NCI-H748 treated with DMSO at 0.1 percent for 48 hours (cell line): ENCODE data around the gene SNAPC1.
A peak's percentile ranks its signal among the peaks of the same experiment; 100 is the strongest.
"Not testable (repeated sequence)": the region's sequence is repeated elsewhere in the genome, so short reads cannot be mapped to it uniquely, and the experiment has no call there.

Experiments
- DNase-seq: peaks from one replicate; lab custom pipeline; 2025; lab: John Stamatoyannopoulos, UW

The SNAPC1 gene, protein sequence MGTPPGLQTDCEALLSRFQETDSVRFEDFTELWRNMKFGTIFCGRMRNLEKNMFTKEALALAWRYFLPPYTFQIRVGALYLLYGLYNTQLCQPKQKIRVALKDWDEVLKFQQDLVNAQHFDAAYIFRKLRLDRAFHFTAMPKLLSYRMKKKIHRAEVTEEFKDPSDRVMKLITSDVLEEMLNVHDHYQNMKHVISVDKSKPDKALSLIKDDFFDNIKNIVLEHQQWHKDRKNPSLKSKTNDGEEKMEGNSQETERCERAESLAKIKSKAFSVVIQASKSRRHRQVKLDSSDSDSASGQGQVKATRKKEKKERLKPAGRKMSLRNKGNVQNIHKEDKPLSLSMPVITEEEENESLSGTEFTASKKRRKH

DNA sequence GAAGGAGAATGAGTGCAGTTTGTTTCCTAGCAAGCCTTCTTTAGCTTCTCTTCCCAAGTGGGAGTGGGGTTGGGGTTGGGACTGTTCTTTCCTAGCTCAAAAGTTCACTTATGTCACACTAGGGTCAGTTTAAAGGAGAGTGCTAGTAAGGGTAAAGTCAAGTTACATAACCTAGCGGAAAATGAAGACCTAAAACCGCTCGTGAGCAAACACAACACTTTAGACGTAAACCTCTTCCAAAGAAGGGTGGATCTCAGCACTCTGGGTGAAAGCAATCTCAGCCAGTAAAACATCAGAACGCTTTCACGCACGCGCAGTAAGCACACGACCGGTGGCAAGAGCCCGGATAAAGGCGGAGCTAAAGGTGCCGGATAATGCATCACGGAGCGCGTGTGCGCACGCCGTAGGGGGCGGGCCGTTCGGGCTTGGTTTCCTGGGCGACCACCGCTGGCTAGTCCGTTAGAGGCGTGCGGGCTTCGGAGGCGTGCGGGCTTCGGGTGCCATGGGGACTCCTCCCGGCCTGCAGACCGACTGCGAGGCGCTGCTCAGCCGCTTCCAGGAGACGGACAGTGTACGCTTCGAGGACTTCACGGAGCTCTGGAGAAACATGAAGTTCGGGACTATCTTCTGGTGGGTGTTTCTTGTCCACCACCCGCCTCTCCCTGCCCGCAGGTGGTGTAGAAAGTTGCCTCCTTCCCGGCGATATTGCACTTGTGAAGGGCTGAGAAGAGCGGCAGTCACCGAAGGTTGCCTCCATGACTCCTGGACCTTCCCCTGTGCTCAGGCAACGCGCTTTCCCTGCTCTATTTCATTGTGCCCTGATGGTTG is at the start of gene SNAPC1:
Gene SNAPC1 (plus strand): TSS at position 462 of the 828 bp plus-strand sequence. CDS start 41 bp downstream, at position 503.
- DNase-seq = peak; percentile 98

DNA sequence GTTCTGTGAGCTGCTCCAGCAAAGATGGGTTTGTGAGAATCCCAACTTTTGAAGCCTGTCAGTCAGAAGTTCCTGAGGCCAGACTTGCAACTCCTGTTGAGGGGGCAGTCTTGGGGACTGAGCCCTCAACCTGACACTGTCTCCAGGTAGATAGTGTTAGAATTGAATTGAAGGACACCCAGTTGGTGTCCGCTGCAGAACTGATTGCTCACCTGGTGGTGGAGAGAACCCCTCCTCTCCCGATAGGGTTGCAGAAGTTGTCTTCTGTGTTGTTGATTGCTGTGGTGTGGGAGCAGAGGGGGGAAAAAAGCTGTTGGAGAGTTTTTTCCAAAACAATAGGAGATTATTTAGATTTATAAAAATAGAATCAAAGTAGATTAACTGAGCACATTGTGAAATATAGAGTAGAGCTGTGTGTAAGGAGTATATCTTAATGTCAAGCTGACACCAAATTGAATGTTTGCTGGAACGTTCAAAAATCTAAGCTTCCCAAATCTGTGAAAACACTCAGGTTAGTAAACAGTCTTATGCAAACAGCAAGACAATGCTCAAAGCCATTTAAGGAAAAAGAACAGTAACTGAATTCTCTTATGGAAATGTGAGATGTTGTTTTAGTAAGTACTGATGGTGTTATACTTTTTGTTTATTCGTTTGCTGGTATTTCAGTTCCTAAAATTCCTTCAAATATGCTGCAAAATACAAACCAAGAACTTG is 48.3 kb upstream of the SNAPC1 start:
- no peak for DNase-seq

DNA sequence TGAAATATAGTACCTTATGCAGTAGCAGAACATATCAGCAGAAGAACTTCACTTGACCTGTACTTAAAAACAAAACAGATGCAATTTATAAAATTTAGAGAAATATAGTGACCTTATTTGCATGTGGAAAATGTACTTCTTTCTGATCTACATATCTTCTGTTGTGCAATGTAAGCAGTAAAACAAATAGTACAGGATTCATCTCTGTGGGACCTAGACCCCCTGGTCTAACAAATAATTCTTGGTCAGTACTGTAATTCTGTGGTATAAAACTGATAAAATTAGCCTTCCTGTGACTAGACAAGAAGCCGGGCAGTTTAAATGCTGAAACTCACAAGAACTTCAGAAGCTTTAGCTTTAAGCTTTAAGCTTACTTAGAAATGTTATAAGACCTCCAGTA is 45.3 kb upstream of the SNAPC1 start:
- no peak for DNase-seq

DNA sequence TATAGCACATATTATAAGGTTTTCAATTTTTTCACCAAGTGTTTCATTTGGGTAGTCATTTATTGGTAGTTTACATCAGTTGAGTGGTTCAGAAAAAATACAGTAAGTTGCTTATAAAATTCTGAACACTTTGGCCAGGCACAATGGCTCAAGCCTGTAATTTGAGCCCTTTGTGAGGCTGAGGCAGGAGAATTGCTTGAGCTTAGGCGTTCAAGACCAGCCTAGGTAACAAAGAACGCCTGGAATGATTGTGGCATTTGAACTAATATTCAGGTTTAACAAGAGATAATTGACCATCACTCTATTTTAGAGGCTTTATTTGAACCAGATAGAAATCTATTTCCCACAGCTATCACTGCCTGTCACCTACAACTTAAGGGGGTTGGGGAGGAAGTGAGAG is 44.2 kb upstream of the SNAPC1 start:
- DNase-seq = no peak

DNA sequence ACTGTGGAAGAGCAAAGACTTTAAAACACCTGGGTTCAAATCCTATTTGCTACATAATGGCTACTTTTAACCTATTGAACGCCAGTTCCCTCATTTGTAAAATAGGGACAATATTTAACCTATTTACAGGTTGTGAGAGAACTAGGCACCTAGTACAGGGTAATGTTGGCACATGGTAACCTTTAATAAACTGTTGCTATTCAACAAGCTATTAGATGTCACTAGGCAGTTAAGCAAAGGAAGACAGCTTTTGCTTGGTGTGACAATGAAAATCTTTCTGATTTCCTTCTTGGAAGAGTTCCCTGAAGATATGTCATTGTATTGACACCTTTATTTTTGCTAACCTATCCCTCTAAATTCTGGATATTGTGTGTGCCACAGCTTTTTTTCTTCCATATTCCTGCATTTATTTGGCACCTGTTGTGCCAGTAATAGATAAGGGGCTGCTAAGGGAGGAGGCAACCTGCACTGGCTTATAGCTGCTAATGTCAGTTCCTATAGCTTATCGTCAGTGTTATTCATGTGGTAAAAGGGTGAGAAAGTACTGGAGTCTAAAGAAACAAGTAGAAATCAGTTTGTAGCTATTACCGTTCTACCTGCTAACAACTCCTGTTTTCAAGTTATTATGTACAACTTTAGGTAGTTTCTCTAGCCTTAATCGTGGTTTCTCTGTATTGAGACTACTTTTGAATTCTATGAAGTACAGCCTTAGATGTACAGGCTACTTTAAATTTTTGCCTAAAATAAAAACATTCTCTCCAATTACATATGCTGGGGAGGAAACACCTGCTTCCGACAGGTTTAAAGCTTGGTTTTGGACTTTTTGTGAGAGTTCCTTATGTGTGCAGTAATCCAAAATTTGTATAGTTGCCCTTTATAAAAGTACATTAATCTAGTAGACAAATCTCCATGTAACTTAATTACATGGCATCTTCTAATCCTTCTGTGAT is 42.6 kb upstream of the SNAPC1 start:
- DNase-seq = no peak

DNA sequence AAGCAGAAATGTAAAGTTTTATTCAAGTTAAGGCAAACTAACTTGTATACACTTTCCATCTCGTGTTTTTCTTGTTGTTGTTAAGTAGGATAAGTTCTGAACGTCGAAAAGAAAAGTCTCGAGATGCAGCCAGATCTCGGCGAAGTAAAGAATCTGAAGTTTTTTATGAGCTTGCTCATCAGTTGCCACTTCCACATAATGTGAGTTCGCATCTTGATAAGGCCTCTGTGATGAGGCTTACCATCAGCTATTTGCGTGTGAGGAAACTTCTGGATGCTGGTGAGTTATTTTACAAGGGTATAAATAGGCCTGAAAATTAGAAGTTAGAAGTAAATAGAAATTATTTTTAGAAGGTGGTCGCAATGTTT is 41.9 kb upstream of the SNAPC1 start:
- no peak for DNase-seq

DNA sequence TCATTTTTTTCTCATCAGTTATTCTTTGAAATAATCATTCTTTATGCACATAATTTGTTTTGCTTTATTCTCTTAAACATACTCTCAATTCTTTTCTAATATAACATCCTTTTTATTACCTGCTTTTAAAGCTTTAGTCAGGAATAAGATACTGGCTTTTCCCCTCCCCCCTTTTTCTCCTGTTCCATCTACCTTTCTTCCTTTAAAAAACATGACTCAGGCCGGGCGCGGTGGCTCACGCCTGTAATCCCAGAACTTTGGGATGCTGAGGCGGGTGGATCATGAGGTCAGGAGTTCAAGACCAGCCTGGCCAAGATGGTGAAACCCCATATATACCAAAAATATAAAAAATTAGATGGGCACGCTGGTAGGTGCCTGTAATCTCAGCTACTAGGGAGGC is 41.5 kb upstream of the SNAPC1 start:
- DNase-seq = no peak

DNA sequence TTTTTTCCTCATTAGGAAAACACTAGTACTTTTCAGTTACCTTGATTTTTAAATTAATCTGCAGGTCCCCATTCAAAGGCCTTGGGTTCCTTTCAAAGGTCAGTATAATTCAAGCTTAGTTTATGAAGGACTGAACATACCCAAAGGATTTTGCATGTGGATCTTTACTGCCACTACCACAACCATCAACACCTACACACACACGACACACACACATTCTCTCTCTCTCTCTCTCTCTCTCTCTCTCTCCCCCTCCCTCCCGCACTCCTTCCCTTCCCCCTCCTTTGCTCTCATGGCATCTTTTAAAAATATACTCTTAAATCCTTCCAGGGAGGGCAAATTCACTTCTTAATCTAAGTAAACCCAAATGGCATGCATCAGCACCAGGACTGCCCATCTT is 38.1 kb upstream of the SNAPC1 start:
- no peak for DNase-seq

DNA sequence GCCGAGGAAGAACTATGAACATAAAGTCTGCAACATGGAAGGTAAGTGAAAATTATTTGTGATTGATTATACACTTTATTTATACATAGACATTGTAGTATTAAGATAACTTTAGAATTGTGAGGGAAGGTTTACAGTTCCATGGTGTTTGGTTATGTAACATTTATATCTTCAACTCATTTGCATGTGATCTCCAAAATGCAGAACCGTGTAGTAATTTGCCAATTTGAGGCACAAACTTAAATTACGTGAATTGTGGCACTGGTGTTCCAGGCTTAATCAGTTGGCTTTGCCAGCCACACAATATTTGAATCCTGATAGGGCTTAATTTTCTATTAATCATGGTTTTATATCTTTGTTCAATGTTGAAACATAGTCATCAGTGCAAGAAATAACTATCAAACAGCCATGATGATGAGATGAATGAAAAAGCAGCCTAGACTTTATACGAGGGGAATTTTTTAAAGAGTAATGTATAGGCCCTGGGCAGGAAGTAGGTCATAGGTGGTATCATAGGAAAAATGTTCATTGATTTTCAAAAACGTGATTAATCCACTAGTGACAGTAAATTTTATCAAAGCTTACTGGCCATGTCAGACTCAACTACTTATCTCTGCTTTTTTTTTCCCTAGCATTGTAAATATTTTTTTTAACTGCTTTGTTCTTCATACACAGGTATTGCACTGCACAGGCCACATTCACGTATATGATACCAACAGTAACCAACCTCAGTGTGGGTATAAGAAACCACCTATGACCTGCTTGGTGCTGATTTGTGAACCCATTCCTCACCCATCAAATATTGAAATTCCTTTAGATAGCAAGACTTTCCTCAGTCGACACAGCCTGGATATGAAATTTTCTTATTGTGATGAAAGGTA is 35.2 kb upstream of the SNAPC1 start:
- no peak for DNase-seq

DNA sequence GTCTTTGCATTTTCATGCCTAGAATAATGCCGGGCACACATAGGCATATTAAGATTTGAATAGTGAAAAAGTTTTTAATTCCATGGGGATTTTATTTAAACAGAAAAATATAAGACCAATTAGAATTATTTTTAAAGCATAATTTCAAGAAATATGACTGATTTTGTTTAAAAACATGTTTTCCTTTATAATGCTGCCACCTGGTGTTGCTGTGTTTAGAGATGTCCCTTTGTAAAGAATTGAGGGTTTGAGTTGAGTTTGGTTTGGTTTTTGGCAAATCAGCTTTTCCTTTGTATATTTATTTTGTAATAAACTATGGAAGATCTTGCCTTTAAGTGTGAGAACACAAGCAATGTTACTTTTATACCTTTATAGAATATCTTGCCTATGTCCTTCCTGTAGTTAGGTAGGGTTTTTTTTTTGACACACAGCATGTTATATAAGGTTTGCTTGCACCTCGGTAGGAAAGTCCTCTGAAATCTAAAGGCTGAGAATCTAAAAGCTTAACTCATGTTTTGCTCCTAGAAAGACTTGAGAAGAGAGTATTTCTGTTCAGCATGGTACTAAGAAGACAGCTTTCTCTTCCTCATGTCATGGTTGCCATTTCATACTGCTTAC is 31.4 kb upstream of the SNAPC1 start:
- no peak for DNase-seq

DNA sequence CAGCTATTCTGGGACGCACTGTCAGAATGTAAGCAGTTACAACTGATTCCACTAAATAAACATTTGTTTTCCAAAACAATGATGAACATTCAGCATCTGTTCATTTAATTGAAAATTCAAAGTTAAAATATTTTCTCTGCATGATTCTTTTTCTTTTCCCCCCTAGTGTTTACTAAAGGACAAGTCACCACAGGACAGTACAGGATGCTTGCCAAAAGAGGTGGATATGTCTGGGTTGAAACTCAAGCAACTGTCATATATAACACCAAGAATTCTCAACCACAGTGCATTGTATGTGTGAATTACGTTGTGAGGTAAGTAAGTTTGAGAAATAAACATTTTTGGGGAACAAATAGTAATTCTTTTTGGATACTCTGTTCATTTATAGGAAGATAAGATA is 28.2 kb upstream of the SNAPC1 start:
- no peak for DNase-seq

DNA sequence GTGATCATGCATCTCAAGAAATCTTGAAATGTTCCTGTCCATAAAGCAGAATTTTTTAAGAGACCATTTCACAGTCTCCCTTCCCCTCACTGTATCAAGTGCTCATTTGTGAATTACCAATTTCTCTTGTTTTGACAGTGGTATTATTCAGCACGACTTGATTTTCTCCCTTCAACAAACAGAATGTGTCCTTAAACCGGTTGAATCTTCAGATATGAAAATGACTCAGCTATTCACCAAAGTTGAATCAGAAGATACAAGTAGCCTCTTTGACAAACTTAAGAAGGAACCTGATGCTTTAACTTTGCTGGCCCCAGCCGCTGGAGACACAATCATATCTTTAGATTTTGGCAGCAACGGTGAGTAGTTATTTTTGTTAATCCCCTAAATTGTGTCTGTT is 25.5 kb upstream of the SNAPC1 start:
- DNase-seq = no peak

DNA sequence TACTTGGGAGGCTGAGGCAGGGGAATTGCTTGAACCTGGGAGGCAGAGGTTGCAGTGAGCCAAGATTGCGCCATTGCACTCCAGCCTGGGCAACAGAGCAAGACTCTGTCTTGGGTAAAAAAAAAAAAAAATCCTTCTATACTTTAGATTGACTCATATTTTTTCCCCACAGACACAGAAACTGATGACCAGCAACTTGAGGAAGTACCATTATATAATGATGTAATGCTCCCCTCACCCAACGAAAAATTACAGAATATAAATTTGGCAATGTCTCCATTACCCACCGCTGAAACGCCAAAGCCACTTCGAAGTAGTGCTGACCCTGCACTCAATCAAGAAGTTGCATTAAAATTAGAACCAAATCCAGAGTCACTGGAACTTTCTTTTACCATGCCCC is 24.3 kb upstream of the SNAPC1 start:
- DNase-seq = no peak

DNA sequence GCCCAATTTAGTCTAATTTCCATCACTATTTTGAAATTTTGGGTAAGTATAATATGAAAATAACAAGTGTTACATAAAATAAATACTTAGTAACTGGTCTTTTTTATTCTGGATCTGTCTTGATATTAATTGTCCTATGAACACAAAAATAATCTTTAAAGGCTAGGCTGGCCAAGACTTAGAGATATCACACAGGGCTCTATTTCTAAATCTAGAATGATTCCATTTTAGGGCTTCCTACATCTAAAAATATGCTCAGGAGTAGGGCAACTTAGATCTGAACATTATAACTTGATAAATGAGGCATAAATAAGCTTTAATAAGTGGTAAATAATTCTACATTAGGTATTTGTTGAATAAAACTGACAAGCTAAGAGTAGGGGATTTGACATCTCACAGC is 23.1 kb upstream of the SNAPC1 start:
- DNase-seq = no peak

DNA sequence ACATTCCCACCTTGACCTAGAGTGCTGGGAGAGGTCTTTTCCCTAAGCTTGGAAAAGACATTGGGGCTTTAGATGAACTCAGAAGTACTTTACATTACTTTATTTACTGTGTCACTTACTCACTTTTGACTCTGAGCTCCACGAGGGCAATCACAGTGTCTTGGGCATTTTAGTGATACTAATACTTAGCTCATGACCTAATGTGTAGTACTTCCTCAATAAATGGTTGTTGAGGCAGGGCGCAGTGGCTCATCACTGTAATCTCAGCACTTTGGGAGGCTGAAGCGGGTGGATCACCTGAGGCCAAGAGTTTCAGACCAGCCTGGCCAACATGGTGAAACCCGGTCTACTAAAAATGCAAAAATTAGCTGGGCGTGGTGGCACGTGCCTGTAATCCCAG is 19.8 kb upstream of the SNAPC1 start:
- no peak for DNase-seq

DNA sequence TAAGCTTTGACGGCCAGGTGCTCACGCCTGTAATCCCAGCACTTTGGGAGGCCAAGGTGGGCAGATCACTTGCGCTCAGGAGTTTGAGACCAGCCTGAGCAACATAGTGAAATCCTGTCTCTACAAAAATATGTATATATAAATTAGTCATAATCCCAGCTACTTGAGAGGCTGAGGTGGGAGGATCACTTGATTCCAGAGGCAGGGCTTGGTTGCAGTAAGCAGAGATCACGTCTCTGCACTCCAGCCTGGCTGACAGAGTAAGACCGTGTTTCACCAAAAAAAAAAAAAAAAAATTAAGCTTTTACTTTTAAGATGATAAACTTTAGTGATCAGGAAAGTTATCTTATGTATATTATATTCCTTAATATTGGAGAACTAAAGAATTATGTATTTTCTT is 18.0 kb upstream of the SNAPC1 start:
- no peak for DNase-seq

DNA sequence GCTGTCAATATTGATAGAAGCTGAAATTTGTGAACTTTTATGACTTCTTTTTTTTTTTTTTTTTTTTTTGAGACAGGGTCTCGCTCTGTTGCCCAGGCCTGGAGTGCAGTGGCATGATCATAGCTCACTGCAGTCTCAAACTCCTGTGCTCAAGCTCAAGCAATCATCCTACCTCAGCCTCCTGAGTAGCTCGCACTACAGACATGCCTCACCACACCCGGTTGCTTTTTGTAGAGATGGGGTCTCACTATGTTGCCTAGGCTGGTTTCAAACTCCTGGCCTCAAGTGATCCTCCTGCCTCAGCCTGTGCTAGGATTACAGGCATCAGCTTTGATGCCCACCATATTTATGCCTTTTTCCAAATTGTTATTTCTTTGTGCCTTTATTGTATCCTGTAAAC is 15.9 kb upstream of the SNAPC1 start:
- DNase-seq = not testable (repeated sequence)

DNA sequence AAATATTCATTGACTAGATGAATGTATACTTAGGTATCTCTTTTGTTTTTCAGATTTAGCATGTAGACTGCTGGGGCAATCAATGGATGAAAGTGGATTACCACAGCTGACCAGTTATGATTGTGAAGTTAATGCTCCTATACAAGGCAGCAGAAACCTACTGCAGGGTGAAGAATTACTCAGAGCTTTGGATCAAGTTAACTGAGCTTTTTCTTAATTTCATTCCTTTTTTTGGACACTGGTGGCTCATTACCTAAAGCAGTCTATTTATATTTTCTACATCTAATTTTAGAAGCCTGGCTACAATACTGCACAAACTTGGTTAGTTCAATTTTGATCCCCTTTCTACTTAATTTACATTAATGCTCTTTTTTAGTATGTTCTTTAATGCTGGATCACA is 15.3 kb upstream of the SNAPC1 start:
- no peak for DNase-seq

DNA sequence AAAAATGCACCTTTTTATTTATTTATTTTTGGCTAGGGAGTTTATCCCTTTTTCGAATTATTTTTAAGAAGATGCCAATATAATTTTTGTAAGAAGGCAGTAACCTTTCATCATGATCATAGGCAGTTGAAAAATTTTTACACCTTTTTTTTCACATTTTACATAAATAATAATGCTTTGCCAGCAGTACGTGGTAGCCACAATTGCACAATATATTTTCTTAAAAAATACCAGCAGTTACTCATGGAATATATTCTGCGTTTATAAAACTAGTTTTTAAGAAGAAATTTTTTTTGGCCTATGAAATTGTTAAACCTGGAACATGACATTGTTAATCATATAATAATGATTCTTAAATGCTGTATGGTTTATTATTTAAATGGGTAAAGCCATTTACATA is 14.9 kb upstream of the SNAPC1 start:
- no peak for DNase-seq

DNA sequence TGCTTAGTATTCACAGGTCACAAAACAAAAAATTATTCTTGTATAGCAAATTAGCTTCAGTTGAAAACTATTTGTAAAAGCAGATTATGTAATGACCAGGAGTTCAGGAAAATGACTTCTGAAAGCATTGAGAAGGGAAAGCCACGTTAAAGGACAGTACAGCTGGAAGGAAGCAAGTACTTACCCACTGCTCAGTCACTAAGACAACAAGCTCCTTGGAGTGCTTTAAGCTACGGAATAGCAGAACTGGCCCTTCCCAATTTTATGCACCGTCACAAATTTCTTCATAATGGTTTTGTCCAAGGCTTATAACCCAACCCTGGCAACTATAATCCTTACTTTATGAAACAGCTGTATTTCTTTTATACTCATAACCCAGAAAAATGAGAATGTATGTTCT is 13.0 kb upstream of the SNAPC1 start:
- DNase-seq = no peak
